Head of caudate nucleus (tissue), 42 donors: ENCODE data around the gene SETD3.

ENCODE experiments used
- DNase-seq, 42 donors: peaks; one replicate each; pipeline versions ENCODE4 v3.0.0 to v3.0.0-alpha.2; 2020 to 2021; ENCODE audit warnings: mixed read lengths in 7 of 42
- intact Hi-C: fragments of 100-400 bp; cut with DNase I; formaldehyde crosslinking; loops from one replicate; pipeline ENCODE4 v1.15.0; 2022

Gene SETD3

DNA sequence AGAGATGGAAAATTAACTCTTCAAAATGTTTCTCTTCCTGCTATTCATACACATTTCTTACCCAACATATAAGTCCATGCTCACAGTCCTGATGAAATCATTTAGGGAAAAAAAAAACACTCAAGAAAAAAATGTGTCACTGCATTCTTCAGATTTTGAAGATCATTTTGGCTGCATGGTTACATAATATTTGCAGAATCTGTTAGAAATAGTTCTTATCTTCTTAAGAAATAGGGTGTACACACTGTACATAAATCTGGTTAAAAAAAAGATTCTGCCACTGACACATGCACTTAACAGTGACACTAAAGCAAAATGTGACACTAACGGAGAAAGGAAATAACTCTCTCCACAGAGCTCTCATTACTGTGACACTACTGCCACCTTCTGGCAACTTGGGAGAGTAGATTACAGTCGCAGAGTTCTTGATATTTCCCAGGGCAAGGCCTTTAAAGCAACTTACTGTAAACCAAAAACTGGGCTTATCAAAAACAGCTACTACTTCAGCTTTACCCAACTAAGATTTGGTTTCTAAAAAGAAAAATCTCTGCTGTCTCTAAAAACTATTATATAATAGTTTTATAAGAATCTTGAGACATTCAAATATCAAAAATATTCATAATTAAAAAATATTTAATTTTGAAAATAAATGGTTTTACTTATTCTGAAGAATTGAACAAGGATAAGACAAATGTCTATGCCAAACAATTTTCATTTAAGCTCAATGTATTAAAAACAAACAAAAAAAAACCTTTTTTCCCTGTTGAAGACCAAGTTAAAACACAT lies 65.0 kb downstream of the SETD3 start:
- intact Hi-C loops = no loop called here
- peak in 35 of 42 donors; percentile 28 to 87 (median 70) for DNase-seq

DNA sequence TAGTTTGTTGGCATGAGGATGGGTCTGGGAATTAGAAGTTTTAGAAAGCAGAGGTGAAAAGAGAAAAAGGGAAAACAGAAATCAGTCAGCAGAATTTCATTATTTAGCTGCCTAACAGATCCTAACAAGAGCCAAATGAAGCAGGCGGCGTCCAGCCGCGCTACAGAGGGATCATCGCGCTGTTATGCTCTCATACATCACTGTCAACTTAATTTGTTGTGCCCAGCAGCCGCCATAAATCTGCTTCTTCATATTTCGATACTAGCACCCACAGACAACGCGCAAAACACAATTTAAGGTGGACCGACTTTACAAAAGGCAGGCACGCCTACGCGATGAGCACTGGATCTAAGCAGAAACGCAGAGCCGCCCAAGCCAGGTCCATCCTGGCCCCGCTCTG lies 66.7 kb downstream of the SETD3 start:
- intact Hi-C loops = no loop called here
- DNase-seq = peak in 2 of 42 donors; percentile 38 to 39

DNA sequence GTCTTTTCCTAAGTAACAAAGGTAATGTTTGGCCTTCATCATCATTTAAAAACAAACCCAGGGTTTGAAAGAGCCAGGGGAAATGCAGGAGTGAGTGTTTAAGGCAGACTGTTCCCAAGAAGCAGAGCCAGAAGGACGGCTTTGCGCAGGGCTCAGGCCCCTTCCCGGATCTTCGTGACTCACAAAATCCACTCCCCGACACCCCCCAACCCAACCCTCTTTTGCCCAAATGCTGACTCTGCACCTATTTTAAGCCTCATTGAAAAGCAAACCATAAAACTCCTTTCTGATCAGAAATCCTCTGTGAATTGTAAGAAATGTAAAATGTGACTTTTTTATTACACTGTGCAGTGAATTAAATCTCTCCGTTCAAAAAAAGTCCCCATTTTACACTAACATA lies 67.5 kb downstream of the SETD3 start:
- DNase-seq = no peak
- intact Hi-C loops = no loop called here

DNA sequence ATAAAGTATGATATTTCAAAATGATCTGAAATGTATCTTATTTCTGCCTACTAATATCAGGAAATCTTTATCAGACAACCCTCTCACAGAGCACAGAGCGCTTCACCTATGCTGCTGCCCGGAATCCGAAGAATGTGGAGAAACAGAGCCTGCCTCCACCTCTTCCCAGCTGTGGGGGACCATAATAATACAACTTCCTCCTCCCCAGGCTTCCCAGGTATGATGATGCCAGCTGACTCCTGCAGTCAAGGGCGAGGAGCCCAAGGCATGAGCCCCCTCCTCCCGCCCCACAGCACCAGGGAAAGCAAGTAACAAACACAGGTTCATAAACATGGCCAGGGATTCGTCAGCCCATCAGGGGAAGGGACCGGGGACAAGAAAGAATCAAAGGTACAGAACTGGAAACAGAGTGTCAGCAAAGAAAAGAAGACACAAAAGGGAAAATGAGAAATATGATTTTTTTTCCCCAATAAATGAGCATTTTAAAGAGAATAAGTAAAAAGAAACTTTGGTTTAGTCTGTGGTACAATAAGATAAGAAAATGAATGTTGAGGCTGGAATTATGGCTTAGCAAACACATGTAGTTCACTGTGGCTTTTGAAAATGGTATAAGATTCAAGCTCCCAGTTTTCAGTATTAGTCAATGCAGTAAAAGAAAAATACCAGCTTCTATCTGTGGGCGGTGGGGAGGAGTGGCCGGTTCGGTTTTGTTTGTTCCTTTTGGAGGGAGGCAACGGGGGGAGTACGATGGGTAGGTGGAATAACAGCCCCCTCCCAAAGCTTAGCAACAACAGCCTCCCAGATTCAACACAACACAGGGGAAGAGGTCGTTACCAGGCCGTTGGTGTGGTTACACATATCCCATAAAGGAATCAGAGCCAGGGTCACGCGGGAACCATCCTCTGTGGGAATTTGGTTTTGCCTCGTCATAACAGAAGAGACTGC lies 68.3 kb downstream of the SETD3 start:
- peak in 8 of 42 donors; percentile 22 to 56 (median 40) for DNase-seq
- intact Hi-C loops = no loop called here

DNA sequence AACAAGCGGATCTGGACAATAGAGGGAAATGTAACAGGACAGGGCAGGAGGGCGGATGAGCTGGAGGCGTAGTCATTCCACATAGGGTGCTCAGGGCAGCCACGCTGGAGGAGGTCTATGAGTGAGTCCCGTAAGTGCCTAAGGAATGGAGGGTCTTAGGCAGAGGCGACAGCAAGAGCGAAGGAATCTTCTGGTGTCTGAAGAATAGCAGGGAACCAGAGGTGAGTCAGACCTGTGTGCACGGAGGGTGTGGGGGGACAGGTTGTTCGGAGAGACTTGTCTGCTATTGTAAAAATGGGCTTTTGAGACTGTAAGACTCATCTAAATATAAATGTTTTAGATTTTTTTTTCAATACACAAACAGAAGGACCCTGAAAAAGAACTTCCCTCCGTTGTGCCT lies 70.6 kb downstream of the SETD3 start:
- intact Hi-C loops = no loop called here
- peak in 26 of 42 donors; percentile 19 to 73 (median 48) for DNase-seq

DNA sequence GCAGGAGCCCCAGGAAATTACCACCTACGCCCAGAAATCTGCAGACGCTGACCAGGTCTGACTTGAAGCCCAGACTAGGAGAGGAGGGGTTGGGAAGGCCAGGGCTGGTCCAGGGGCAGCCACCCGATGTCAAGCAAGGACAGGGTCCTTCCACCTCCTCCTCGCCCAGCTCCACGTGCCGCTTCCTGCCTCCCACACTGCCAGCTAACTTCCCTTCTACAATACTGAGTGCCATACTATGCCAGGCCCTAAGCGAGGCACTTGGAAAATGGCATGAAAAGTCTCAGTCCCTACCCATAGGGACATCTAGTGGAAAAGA lies 71.7 kb downstream of the SETD3 start:
- no peak for DNase-seq
- intact Hi-C loops = no loop called here

DNA sequence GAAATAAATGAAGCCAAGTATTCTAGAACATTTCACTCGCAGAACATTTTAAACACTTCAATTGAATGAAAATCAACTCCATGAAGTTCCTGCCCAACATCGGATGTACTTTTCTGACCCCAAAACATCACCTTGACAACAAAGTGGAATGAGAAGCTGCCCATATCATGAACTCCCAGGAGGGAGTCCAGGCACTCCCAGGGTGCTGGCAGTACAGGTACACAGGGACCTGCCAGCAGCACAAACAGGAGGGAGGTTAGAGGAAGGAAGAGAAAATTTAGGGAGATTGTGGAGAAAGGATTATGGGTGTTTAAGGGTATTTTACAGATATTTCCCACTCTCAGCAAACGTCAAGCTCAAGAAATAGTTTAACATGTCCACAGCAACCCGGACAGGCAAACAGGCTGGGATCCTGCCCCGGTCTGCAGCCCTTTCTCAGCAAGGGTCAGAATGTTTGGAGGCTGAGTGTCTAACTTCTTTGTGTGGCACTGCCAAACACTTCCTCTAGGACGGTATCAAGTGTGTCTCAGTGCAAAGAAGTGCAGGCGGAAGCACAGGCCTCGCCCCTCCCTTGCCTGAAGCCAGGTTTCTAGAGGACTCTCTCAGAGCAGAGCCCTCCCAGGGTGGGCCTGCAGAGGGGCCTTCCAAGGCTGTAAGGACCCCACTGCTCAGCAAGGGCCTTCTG lies 72.2 kb downstream of the SETD3 start:
- no peak for DNase-seq
- intact Hi-C loops = no loop called here

DNA sequence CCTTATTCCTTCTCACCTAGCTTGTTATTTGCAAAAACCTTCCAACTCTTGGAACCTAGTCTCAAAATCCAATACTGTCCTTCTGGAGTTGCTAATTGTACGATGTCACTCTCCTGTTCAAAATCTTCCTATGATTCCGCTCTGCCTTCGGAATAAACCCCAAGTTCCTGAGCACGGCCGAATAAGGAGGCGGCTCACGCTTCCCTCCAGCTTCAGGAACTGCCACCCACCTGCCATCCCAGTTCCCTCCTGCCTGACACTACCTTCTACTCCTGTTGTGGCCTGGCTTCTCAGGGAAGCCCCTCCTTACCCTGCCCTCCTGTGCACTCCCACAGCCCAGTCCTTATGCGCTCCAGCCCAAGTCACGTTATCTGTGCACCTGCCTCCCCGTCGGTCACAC lies 73.2 kb downstream of the SETD3 start:
- intact Hi-C loops = no loop called here
- peak in 12 of 42 donors; percentile 19 to 66 (median 38) for DNase-seq

DNA sequence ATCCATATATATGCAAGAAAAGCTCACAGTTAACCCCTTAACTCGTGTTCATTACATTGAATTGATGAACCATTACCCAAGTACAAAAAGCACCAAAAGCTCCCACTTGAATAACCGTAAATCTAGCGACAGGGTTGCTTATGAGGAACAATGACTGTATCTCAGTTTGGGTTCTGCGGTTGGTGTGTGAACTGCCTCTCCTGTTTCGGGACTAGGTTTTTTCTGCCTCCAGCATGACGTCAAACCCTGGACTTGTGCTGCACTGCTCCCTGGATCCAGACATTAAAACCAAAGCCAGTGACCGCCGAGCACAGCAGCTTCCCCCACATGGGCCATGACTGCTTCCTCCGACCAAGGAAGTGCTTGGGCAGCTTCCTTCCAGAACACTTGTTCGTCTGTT lies 77.7 kb downstream of the SETD3 start:
- DNase-seq = peak in 1 of 42 donors; percentile 10
- intact Hi-C loops = no loop called here

DNA sequence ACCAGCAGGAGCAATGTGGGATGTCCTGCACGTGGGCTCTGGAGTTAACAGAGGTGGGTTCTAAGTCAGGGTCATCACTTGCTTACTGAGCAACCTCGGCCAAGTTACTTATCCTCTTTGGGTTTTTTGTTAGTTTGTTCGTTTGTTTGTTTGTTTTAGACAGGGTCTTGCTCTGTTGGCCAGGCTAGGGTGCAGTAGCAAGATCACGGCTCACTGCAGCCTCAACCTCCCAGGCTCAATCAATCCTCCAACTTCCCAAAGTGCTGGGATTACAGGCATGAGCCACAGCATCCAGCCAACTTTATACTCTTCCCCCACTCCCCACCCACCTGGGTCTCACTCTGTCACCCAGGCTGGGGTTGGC lies 78.4 kb downstream of the SETD3 start:
- DNase-seq = peak in 1 of 42 donors; percentile 27
- intact Hi-C loops = no loop called here

DNA sequence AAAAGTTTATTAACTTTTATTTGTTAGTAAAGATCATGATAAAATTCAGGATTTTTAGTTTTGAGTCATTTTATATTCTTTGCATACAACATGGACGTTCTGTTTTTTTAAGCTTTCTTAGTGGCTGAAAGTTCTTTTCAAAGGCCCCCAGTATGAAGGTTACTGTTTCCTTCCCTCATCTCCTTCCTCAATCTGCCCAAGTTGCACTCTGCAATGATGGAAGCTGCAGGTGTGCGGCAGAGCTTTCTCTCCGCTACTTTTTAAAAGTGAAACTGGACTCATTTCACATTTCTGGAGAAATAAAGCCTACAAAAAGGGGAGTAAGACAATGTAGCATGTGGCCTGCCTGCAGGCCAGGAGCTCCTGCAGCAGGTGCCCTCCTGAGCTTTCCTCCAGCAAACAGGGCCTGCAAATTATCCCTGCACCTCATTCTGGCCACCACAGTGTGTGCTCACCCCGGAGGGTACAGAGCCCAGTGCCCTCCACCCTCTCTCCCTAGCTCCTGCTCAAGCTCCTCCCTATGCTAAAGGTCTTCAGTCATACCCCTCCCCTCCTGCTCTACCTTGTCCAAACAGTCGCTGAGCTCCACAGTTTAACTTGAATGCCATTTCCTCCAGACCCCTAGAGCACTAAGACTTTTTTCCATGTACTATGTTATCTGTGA lies 78.9 kb downstream of the SETD3 start:
- intact Hi-C loops = no loop called here
- peak in 2 of 42 donors; percentile 17 to 29 for DNase-seq

DNA sequence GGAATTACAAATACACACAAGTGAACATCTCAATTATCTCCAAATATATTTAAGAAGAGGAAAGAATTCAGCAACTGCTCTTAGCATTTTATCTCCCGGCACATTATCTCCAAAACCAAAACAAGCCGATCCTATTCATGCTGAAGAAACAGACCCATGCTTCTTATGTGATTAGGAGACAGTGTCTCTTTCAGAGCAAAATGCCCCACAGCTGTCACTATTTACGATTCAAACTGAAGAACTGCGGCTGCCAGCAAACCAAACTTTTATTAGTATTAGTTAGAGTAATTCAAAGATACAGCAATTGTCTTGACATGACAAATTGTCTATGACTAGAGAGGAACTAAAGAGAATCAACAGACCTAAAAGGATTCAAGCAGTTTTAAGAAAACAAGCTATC lies 79.4 kb downstream of the SETD3 start:
- intact Hi-C loops = no loop called here

DNA sequence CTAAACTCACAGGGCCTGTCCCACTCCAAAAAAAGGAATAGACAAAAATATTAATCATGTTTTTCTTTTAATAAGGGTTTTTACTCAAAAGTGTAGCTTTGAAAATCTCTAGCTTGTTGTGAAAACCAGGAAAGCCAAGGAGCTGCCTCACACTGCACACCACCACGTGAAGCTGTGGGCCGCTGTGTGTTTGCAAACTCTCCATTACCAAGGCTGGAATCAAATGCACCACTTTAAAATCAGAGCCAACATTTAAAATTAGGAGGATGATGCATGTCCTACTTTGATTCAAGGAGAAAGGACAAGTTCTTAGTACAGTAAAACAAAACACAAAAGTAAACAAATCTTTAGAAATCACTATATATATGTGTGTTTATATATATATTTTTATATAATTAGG lies 83.0 kb downstream of the SETD3 start:
- intact Hi-C loops = no loop called here
- DNase-seq = peak in 1 of 42 donors; percentile 17

More for the DNA sequence above, 79.4 kb downstream of the SETD3 start:
- peak in 2 of 42 donors; percentile 32 to 33 for DNase-seq

DNA sequence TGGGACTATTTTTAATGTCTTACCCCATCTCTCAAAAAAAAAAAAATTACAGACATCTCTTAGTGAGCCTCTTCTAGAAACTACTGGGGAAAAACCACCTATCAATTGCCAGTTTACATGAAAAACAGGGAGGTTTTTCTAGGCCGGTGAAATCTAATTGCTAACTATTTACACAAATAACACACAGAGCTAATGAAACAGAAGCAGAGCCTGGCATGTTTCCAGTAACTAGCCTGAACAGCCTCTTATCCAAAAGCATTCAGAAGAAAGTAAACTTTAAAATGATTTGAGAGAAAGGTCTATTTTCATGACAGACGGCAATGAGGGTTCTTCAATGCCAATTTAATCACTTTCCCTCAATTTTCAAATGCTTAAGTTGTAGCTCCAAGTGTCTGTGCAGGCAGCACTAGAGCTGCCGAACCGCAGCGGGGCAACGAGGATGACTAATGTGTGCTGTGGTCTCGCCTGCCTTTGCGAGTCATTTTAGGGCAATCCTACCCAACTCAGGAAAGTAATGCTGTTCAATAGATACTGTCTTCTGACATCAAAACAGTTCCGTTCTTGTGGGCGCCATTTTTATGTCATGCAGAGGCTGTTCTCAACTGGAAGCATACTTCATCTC lies 84.6 kb downstream of the SETD3 start:
- intact Hi-C loops = no loop called here
- DNase-seq = peak in 32 of 42 donors; percentile 19 to 77 (median 52)

DNA sequence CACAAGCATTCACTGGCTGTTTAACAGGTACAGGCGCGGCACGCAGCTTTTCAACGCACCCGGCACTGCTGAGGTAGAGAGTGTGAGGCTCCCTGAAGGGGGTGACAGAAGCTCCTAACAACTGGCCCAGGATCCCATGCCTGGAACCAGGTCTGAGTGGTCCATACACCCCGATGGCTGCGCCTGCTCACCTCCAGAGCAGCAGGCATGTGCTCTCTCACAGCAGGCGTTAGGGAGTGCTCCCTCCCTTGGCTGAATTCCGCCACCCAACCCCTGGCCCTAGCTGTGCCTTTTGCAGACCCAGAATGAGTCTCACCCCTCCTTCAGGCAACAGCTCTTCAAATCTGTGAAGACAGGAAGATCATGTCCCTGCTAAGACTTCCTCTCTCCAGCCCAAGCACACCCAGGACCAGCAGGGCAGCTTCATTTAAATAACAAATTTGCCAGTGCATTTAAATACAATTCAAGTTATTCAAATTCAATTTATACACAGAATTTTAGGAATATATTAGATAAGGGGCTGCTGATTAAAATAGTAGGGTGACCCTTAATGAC lies 86.0 kb downstream of the SETD3 start:
- intact Hi-C loops = no loop called here
- peak in 1 of 42 donors; percentile 21 for DNase-seq

DNA sequence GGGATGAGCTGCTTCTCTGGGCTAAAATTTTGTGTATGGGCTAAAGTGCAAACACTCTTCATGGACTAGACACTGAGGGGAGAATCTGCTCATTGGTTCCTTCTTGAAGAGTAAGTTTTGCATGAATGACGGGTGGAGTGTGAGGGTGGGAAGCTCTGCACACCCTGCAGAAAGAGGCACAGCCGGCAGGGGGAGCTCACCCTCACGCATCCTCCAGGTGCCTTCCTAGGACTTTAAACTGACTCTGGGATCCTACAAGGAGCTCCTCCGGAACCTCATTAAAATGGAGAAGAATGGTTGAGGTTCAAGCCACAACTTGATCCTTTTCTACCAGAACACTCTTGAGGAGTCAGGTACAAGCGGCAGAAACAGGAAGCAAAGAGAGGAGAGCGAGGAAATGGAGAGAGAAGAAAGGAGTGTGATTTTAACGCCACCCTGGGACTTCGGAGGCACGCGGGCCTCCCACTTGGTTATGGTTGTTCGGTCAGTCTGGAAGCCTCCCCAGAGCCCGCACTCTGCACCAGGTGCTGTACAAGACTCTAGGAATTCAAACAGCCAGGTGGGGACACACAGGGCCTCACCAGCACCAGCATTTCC lies 87.5 kb downstream of the SETD3 start:
- peak in 30 of 42 donors; percentile 29 to 69 (median 50) for DNase-seq
- intact Hi-C loops = no loop called here

DNA sequence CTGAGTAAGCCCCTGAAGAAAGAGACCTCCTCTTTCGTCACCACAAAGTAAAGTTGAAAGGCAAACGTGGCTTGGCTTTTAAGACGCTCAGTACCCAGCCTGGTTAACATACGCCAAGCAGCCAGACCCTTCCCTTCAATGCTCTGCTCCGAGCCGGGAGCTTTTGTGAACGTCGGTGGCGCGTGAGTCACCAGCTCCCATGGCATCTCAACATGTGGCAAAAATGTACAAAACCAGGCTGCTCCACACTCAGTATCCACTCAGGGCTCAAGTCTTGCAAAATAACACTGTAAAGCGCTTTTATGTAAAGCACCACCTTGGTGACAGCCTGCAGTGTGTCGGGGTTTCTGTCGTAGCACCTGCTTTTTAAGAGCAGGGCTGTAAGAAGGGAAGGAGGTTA lies 89.0 kb downstream of the SETD3 start:
- intact Hi-C loops = no loop called here
- DNase-seq = peak in 3 of 42 donors; percentile 19 to 52 (median 46)
